Smooth muscle cell of the umbilical artery (primary cell): ENCODE data around the gene TAF1A. TPM values are rescaled to one million over a fixed set of nuclear protein-coding genes. Genes with fewer than 3 reads are reported as not detected.

Experiments used
- total RNA-seq: library from RNA; depleted of rRNA; stranded (reverse); fragments of >200 nt; gene quantifications from 2 replicates; pipeline ENCODE4 v1.2.3, GENCODE V29; 2014

The TAF1A gene
- total RNA-seq, result 12.5 and 15.7 TPM in 2 replicates

DNA sequence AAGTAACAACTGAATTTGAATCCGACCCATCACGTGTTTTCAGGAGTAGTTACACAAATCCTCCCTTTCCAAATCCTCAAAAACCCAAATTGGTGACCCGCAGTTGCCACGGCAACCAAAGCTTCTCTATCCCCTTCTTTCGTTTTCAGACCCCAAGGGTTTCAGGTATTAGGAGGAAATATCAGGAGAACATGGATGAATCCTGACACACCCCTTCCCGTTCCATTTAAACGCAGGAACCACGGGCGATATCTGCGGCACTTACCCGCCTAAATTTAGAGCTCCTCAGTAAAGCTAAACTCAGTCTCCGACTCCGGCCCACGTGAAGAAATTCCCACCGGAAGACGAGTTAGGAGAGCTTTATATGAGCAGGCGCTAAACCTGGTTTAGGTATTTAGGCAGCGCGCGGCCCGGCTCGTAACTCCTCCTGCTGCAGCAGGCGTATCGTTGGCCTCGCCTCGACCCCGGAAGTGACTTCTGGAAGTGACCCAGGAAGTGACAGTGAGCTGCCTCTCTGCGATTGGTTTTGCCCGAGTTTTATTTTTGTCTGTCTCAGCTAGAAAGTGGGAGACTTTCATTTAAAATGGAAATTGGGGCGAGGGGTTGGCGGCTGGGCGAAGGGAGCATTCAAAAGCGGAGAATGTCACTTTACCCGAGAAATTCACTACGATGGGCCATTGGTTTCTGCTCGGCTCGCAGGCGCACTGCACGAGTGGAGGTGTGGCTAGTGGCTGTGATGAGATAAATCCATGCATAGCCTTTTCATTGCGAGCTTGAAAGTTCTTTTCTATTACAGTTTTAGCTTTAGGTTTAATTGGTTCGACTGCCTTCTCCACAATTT lies at the start of gene TAF1A:
TSS of gene TAF1A (minus strand) at position 472 of the 841 bp plus-strand sequence.

DNA sequence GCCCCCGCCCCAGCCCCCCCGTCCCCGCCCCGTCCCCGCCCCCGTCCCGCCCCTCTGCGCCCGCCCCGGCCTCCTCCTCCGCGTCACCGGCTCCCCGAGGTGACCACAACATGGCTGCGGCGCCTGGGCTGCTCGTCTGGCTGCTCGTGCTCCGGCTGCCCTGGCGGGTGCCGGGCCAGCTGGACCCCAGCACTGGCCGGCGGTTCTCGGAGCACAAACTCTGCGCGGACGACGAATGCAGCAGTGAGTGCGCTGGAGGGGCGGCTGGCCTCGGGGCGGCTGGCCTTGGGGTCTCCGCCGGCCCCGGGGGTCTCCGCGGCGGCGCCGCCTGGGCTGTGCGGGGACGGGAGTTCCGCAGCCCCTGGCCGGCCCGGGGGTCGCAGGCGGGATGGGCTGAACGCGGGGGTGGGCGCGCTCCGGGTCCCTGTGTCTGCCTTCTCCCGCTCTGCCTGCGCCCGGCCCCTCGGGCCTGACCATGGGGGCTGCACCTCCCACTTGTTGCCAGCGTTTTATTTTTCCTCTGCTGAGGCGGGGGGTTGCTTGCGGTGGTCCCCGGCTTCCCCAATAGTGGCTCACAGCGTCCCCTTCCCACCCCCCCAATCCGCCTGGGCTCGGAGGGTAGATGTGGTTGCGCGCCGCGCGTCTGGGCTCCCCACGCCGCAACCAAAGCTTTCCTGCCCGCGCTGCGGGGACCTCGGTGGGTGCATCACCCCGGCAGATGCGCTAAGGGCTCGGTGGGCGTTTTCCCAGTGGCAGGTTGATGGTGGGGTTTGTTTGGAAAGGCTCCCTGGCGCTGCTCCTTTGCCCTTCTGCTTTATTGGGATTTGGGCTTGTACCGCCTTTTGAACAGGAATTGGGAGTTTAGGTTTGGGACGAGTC lies 28.5 kb upstream of the TAF1A start, which contains the start of gene MIA3:
TSS of gene MIA3 (plus strand) at position 97 of the 879 bp plus-strand sequence. CDS start at position 111, 14 bp downstream.

DNA sequence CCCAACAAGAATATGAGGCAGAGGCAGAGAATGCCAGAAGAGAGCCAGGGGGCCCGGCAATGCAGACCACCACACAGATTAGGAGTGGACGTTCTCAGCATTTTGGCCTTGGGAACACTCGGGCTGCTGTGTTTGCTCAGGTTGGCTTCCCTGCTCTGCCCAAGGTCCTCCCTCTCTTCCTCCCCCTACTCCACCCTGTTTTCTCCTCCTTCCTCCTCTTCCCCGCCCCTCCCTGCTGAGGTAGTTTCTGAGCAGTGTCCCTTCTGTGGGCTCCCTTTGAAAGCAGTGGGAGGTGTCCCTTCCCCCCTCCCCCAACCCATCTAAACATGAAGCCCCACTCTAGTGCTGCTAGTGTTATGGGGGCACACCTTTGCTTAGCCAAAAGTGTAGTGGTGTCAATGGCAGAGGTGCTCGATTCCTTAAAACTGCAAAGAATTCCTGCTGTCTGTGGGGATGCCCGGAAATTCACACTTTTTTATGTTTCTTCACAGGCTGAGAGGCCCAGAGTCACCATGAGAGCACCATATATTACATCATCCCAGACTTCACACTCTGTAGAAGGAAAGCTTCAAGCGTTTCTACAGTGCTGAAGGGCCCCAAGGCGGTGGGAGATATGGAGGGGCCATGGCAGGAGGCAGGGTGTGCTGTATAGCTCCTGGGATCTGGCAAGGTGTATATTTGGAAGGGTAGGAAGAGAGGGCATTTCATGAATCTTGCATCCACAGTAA lies 41.6 kb downstream of the TAF1A start, which contains the start of gene HHIPL2:
TSS of gene HHIPL2 (minus strand) at position 161 of the 728 bp plus-strand sequence. CDS start at position 101, 60 bp downstream.

Other genes starting within 250 kb of the TAF1A start
- 0.09 TPM in 1 of 2 replicates, not detected in the other for gene HHIPL2, start 41.8 kb downstream of the TAF1A start, total RNA-seq
- gene MIA3, start 28.2 kb upstream of the TAF1A start, total RNA-seq, result 68.3 and 71.5 TPM in 2 replicates
- 49.9 and 102 TPM in 2 replicates for gene AIDA, start 122.6 kb upstream of the TAF1A start, total RNA-seq
- 33.6 and 45.0 TPM in 2 replicates for gene BROX, start 122.6 kb upstream of the TAF1A start, total RNA-seq
- not detected in 2 replicates for gene FAM177B, start 147.3 kb upstream of the TAF1A start, total RNA-seq
- 6.8 and 7.2 TPM in 2 replicates for gene DISP1, start 225.1 kb upstream of the TAF1A start, total RNA-seq